Heart left ventricle (tissue), 13 donors: ENCODE data around the gene HIGD1A.

Experiments used
- CTCF ChIP-seq, 12 donors: fragments of 200-600 bp; sonication (generic) in 4 of 12; IDR thresholded peaks; one replicate each; pipeline versions ENCODE4 v1.5.0 to v1.8.0; 2018 to 2022; ENCODE audit warnings: antibody characterized with exemption in 12 of 12, mild to moderate bottlenecking in 5 of 12
- POLR2A ChIP-seq, 2 donors: fragments of 450-650 bp; IDR thresholded peaks; one replicate each; pipeline ENCODE4 v1.6.1; 2017; ENCODE audit warnings: antibody characterized with exemption in 2 of 2, mild to moderate bottlenecking in 2 of 2, moderate library complexity in 2 of 2
- donor health status: ischemic (EF 13 %, LVEDD 7.1; RV severe dilation, severe dysfunction).
- donor health status: DM: no; HTN: yes; CAD: no.
- donor health status: DM: no; HTN: no; CAD: no.
- donor health status: ischemic (EF 25% LVEDD 6.9; RV normal size, moderate dysfunction).
- donor health status: ischemic (EF 25% LVEDD 5.7; RV mildly dilated, moderate dysfunction).
- donor health status: ischemic (EF 35%, LVEDD 5.7; RV mildly dilated, moderate dysfunction).
- donor health status: nonischemic (EF 11% LVEDD 7.7; RV severe dilation, severe dysfunction).
- donor health status: DM: yes; HTN: yes; CAD: no.
- donor health status: PGD.
- donor health status: ischemic (EF 29% LVEDD 5.4; RV normal size, mild dysfunction).
- donor health status: nonischemic (EF 23%, LVEDD 6.1; RV moderate dilation, normal function).

- no peak for TF ChIP-seq POLR2A (IDR thresholded peaks at IDR 0.05)
- no peak for TF ChIP-seq CTCF (IDR thresholded peaks at IDR 0.05)
Observed at GRCh38 chr3:42838571-42838970, 34.3 kb upstream of the HIGD1A start.
